SK-N-SH (cell line): Measurements from ENCODE around the gene NSG2.

Source experiments
- GATA2 ChIP-seq: sonication (generic); formaldehyde crosslinking; IDR thresholded peaks from 2 replicates; pipeline ENCODE4 v1.5.0; 2020; ENCODE audit warnings: mild to moderate bottlenecking, missing genetic modification reagents
- POLR2AphosphoS5 ChIP-seq: IDR thresholded peaks from 2 replicates; pipeline ENCODE4 v1.6.1; 2012; ENCODE audit warnings: low read depth, low read length
- RCOR1 ChIP-seq: fragments of 150-350 bp; IDR thresholded peaks from 2 replicates; pipeline ENCODE4 v1.6.1; 2017; ENCODE audit warnings: antibody characterized with exemption, low read length

DNA sequence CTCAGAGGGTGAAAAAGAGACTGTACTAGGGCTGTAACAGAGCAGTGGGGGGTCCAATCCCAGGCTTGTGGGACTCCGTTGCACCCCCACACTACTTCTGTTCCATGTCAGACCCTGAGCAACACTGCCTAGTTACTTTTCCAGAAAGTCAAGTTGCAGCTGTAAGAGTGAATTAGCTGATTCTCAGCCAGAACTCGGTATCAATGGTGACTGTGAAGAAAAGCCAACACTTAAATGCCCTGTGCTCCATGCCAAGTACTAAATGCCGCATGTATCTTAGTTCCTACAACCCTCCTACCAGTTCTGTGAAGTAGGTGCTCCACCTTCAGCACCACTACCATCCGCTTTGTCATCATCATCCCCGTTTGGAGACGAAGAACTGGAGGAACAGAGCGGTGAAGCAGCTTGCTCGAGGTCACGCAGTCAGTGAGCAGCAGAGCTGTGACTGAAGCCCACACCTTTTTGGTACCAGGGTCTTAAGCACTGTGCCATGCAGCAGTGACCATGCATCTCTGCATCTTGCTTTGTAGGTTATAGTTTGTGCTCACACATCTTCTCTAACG, 64.3 kb downstream of the NSG2 start:
- TF ChIP-seq POLR2AphosphoS5 = no peak
- TF ChIP-seq GATA2 (CRISPR knock-in tag) = no peak
- no peak for TF ChIP-seq RCOR1
